Measurements from ENCODE around the gene NAA50.
A peak's percentile ranks its signal among the peaks of the same experiment; 100 is the strongest.

Gene NAA50

DNA sequence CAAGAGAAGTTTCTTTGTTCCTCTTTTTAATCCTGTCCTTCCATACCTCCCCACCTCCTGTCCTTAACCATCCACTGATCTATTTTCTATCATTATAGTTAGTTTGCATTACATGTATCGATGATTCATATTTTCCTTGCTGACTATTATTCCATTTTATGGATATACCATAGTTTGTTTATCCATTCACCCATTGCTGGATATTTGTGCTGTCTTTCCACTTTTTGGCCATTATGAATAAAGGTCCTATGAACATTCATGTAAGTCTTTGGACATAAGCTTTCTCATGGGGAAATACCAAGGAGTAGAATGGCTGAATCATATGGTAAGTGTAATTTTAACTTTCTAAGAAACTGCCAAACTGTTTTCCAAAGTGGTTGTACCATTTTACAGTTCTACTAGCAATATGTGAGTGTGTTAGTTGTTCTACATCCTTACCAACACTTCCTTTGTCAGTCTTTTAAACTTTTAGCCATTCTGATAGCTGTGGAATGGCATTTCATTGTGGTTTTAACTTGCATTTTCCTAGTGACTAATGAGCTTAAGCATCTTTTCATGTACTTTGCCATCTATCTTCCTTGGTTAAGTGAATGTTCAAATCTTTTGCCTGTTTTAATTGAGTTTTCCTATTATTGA is 12.5 kb upstream of the NAA50 start:
- TF ChIP-seq, protein P1, sequence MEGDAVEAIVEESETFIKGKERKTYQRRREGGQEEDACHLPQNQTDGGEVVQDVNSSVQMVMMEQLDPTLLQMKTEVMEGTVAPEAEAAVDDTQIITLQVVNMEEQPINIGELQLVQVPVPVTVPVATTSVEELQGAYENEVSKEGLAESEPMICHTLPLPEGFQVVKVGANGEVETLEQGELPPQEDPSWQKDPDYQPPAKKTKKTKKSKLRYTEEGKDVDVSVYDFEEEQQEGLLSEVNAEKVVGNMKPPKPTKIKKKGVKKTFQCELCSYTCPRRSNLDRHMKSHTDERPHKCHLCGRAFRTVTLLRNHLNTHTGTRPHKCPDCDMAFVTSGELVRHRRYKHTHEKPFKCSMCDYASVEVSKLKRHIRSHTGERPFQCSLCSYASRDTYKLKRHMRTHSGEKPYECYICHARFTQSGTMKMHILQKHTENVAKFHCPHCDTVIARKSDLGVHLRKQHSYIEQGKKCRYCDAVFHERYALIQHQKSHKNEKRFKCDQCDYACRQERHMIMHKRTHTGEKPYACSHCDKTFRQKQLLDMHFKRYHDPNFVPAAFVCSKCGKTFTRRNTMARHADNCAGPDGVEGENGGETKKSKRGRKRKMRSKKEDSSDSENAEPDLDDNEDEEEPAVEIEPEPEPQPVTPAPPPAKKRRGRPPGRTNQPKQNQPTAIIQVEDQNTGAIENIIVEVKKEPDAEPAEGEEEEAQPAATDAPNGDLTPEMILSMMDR (IDR thresholded peaks at IDR 0.05; ENCODE audit: insufficient read depth, low read length, missing control alignments) = no peak
- POLR2A ChIA-PET = no interaction called here
- CTCF ChIA-PET = interaction anchor here (0.7 to 2.1 kb wide), 3 partner anchors 9 to 13 kb away, joined by 3 to 8 read pairs (median 4); no protein-coding TSS in a partner anchor
- H3K4me3 ChIP-seq (ENCODE audit: low read depth, low read length) = no peak overlapping the region
- DNase-seq (ENCODE audit: low read depth, low spot score) = peak; percentile 62

DNA sequence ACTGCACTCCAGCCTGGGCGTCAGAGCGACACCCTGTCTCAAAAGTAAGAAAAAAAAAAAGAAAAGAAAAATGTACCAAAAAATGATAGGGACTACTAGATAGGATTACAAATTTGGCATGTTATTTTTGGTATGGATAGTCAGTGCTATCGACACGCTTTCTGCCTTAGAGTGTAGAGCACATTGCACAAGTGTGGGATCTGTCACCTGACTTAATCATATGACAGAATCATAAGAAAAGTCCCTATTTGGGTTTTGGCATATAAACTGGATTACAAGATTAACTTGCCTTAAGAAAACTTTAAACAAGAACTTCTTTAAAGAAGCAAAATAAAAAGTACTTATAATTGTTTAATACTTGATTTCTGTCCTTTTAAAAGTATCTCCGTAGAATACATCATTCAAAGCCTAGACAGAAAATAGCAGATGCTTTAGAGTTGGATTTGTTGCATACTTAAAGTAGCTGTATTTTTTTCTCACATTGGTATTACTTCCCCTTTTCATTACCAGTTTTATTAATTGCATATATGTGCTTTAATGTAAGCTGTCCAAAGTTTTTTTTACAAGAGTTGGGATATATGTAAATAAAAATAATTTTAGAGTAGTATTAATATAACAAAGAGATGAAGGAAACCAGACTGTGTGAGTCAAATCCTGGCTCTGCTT is 8.6 kb upstream of the NAA50 start:
- no peak for DNase-seq (ENCODE audit: low read depth, low spot score)
- ChIA-PET CTCF (interaction anchor here (1.5 kb wide), 1 partner anchor 84 kb away, joined by 3 read pairs; the partner anchor contains the start of gene GRAMD1C), POLR2A (interaction anchor here (0.7 kb wide), 1 partner anchor 13 kb away, joined by 3 read pairs; no protein-coding TSS in a partner anchor)
- H3K4me3 ChIP-seq (ENCODE audit: low read depth, low read length) = no peak overlapping the region
- TF ChIP-seq, protein P1 (IDR thresholded peaks at IDR 0.05; ENCODE audit: insufficient read depth, low read length, missing control alignments) = no peak

DNA sequence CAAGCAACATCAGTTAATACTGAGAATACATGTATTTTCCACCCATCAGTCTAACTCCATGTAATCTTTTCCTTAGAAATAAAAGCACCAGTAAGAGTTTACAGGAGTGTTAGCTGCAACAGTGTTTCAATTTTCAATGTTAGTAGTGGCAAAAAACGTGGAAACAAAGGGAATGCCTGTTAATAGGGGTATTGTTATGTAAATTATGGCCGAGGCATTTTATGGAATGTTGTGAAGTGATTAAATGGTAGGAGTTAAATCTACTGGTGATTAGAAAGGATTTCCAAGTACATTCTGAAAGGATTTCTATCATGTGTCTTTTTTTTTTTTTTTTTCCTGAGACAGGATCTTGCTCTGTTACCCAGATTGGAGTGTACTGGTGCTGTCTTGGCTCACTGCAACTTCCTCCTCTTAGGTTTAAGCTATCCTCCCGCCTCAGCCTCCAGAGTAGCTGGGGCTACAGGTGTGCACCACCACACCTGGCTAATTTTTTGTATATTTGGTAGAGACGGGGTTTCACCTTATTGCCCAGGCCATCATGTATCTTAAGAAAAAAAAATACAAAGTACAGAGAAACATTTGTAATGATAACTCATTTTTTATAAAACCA is 7.4 kb upstream of the NAA50 start:
- TF ChIP-seq, protein P1 (IDR thresholded peaks at IDR 0.05; ENCODE audit: insufficient read depth, low read length, missing control alignments) = no peak

DNA sequence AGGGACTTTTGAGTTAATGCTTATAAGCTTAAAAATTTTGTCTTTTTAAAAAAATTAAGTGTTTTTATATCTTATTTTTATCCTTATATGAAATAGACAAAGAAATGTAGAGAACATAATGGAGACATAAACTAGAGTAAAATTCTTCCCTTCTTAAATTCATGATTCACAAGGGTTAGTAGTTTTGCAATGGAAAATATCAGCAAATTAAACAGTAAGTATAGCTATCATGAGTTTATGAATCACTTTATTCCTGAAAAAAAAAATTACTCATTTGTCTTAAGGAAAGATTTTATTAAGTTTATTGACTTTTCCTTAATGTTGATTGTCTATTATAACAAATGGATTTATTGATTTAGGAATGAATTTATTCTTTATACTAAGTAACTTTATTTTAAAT is 5.1 kb upstream of the NAA50 start:
- ChIA-PET POLR2A (no interaction called here), CTCF (interaction anchor here (1.3 to 3.3 kb wide), 2 partner anchors 38 to 87 kb away, joined by 3 to 15 read pairs; partner anchors contain the start of gene GRAMD1C)
- no peak for DNase-seq (ENCODE audit: low read depth, low spot score)
- H3K4me3 ChIP-seq (ENCODE audit: low read depth, low read length) = no peak overlapping the region
- TF ChIP-seq, protein P1 (IDR thresholded peaks at IDR 0.05; ENCODE audit: insufficient read depth, low read length, missing control alignments) = no peak

More for the DNA sequence above, 7.4 kb upstream of the NAA50 start:
- ChIA-PET CTCF (interaction anchor here (1.5 kb wide), 1 partner anchor 10 kb away, joined by 3 read pairs; no protein-coding TSS in a partner anchor), POLR2A (no interaction called here)
- DNase-seq (ENCODE audit: low read depth, low spot score) = no peak
- no peak overlapping the region for H3K4me3 ChIP-seq (ENCODE audit: low read depth, low read length)

DNA sequence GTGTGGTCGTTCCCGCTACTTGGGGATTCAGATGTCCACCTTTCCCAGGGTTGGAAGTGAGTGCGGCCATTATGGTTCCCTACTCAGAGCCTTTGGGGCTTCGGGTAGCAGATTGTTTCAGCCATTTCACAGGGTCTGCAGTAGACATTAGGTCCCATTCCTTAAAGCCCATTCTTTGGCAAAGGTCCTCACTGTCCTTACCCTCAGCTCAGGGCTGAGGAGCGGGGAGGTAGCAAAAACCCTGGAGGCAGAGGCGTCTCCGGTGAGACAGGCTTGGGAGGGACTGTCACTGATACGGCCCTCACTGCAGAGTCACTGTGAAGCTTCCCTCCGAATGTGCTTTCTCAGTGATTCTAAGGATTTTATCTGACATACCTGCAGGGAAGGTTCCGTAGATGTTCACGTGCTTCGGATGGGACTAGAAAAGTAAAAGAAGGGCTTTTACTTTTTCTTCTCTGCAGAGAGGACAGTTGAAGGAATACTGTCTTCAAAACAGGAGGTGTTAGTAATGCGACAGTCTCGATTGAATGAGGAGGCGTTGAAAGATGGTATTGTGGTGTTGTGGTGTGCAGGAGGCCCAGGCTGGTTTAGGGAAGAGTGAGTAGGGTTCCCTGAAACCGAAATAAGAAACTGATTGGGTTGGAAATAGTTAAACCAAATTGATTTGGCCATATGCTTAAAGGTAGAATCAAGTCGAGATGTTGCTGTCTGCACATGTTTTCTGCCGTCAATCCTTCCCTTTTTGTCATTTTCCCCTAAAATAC is 1.4 kb upstream of the NAA50 start:
- TF ChIP-seq, protein P1 (IDR thresholded peaks at IDR 0.05; ENCODE audit: insufficient read depth, low read length, missing control alignments) = no peak
- H3K4me3 ChIP-seq (ENCODE audit: low read depth, low read length) = peak overlapping the region; percentile 90
- POLR2A ChIA-PET = interaction anchor here (1.0 kb wide), 1 partner anchor 36 kb away, joined by 6 read pairs; no protein-coding TSS in a partner anchor
- CTCF ChIA-PET = interaction anchor here (0.9 to 4.2 kb wide), 5 partner anchors 9 to 90 kb away, joined by 3 to 54 read pairs (median 4); no protein-coding TSS in a partner anchor
- no peak for DNase-seq (ENCODE audit: low read depth, low spot score)

All from AG04449 (cell line).